Right lung (tissue), 5 donors: Measurements from ENCODE around the gene SHFL. TPM values are rescaled to one million over a fixed set of nuclear protein-coding genes. Genes with fewer than 3 reads are reported as not detected.

Experiments
- DNase-seq, 2 donors: peaks; one replicate each; pipeline ENCODE4 v3.0.0-alpha.2; 2013
- polyA plus RNA-seq, 5 donors: library from polyadenylated mRNA; unstranded; fragments of 120-200 nt; gene quantifications; one replicate each; pipeline versions ENCODE4 v1.2.1 to v1.2.3, GENCODE V29; 2013; ENCODE audit warnings: inconsistent platforms in 1 of 5, low replicate concordance in 1 of 5; ENCODE audit not compliant: insufficient read length in 5 of 5, insufficient read depth in 1 of 5

The SHFL gene
- polyA plus RNA-seq, 5 donors = 28.6 to 38.7 (median 36.3) TPM

DNA sequence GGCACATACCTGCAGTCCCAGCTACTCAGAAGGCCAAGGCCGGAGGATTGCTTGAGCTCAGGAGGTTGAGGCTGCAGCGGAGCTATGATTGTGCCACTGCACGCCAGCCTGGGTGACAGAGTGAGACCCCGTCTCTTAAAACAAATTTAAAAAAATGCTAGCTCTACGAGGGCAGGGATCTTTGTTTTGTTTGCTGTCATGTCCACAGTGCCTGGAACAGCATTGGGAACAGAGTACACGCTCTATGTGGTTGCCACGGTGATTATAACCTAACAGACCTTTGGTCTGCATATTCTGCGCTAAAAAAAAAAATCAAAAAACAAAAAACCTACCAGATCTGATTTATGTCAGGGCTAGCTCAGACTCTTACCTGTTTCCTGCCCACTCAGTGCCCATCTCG is 2.2 kb upstream of the SHFL start:
- no peak for DNase-seq

DNA sequence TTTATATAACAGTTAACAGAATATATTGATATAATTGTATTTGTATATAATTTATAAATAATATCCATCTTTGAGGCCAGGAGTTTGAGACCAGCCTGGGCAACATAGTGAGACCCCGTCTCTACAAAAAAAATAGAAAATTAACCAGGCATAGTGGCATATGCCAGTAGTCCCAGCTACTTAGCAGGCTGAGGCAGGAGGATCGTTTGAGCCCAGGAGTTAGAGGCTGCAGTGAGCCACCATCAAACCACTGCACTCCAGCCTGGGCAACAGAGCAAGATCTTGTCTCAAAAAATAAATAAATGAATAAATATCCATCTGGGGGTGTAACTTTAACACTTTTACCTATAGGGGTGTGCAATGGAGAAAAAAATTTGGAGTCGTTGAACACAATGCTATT is 1.3 kb upstream of the SHFL start:
- DNase-seq = no peak

DNA sequence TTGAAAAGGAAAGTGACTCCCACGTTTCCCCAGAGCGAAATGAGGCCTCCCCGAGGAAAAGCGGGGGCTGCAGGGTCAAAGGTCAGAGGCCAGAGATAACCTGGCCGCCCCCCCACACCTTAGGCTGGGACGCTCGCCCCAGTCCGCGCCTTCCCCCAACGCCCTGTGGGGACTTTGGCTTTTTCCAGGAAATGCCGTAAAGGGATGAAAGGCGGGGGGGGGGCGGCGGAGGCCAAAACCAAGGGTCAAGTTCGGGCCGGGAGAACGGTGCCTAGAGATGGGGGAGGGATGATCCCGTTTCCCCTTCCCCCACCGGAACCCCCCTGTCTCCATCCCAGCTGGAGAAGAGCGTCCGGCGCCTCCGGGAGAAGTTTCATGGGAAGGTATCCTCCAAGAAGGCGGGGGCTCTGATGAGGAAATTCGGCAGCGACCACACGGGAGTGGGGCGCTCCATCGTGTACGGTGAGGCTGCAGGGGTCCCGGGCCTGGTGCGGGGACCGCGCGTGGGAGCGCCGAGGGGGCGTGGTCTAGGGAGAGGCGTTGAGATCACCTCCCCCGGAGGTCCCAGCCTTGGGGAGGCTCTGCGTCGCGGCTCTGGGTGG is 575 bp downstream of the SHFL start:
- DNase-seq = peak in 1 of 2 donors; percentile 27

DNA sequence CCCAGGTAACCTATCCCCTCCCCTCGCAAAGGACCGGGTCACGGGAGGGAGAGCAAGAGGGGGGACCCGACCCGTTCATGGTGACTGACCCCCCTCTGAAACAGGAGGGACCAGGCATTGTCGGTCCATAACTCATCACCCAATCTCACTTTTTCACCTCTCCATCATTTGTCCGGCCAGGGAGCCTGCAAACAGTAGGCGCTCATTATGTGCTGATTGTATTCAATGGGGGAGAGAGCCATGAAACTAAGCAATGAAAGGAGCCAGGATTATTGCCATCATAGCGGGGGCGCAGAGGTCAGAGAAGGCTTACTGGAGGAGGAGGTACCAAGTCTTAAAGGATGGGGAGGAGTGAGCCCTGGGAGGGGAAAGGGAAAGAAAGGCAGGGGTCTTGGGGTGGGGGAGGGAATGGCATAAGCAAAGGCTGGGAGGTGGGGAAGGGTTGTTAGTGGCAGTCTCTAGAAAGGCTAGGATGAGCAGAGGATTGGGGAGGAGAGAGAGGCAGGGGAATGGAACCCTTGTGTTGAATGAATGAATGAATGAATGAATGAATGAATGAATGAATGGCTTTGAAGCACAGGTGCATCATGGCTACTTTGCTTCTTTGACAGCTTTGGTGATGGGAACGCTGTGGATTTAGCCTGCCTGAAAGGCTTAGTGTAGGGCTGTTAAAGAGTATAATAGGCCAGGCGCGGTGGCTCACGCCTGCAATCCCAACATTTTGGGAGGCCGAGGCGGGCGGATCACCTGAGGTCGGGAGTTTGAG is 1.4 kb downstream of the SHFL start:
- DNase-seq = no peak

DNA sequence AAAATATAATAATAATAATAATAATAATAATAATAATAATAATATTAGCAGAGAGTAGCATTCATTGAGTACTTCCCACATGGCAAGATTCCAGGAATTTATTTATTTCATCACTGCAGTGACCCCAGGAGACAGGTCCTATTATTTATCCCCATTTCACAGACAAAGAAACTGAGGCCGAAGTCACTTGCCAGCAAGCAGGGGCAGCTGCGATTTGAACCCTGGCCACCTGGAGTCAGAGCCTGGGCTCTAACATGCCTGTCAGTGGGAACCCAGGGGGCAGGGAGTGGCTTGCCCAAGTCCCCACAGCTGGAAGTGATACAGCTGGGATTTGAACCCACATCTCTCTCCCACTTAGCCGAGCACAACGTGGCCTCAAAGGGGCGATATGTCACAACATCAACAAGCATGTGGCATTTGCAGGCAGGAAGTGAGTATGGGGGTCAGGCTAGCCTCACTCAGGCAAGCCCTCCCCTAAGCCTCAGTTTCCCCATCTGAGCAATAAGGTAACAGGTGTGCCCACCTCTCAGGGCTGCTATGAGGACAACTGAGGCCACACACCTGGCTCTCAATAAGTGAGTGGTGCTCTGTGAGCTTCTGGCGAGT is 2.9 kb downstream of the SHFL start:
- no peak for DNase-seq

DNA sequence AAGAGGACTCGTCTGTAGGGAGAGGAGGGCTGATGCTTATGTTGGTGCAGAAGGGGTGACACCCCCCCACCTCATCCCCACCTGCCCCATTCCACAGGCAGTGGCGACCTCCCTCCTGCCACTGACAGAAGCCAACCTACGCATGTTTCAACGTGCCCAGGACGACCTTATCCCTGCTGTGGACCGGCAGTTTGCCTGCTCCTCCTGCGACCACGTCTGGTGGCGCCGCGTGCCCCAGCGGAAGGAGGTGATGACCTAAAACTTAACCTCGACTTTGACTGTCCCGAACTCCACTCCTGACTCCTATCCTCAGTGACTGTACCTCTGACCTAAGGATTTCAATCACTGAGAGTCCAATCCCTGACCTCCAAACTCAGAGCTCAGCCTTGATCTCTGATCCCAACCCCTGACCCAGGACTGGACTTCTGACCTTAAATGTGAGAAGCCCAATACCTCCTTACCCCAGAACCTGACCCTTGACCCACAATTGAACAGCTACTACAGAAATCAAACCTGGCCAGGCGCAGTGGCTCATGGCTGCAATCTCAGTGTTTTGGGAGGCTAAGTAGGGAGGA is 3.8 kb downstream of the SHFL start:
- no peak for DNase-seq

DNA sequence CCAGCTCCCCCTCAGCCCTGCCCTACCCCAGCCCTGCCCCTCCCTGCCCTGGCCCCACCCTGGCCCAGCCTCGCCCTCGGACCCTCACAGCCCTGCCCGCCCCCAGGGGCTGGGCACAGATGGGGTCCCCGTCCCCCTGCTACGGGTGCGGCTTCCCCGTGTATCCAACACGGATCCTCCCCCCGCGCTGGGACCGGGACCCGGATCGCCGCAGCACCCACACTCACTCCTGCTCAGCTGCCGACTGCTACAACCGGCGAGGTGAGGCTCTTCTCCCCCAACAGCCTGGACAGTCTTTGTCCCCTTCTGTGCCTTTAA is 5.2 kb downstream of the SHFL start:
- no peak for DNase-seq

DNA sequence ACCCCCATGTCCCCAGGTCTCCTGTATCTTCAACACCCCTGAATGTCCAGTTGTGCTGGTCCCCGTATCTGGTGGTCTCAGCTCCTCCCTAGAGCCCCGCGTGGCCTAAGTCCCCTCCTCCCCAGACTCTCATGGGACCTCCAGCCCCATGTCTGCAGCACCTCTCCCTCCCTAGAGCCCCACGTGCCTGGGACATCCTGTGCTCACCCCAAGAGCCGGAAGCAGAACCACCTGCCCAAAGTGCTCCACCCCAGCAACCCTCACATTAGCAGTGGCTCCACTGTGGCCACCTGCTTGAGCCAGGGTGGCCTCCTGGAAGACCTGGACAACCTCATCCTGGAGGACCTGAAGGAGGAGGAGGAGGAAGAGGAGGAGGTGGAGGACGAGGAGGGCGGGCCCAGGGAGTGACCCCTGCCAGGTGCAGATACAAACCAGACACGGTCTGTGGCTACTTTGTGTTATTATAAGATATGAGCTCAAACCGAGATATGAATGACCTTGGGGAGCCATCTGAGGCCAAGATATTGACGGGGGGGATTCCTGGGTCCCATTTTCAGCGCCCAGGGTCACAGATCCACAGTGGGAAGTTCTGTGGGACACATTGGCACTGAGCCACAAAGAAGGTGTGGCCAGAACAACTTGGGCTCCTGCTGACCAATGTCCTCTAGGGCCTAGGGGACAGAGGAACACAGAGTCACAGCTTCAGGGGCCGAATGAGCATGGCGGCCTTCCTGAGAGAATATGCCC is 6.0 kb downstream of the SHFL start:
- no peak for DNase-seq

DNA sequence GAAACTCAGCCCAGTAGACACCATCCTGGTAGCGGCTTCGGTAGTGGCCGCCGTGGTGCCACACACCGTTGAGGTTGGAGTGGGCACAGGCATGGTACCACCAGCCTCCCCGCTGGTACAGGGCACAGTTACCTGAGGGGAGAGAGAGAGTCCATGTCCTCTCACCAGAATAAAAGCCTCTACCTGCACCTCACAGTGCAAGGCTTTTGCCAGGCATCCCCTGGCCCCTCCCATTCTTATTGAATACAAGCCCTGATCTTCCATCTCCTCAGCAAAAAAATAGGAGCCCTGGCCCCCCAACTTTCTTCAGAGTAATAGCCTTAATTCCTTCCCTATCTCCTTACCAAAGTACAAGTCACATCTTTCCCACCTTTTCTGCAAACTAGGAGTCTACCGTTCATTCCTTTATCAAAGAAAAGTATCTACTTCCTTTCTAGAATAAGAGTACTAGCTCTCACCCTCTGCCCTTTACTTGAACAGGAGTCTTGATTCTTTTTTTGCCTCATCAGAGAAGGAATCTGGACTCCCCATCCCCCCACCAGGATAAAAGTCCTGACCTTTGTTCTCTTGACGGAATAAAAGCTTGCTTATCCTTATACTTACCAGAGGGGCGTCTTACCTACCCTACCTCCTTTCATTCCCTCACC is 6.7 kb downstream of the SHFL start:
- DNase-seq = no peak

DNA sequence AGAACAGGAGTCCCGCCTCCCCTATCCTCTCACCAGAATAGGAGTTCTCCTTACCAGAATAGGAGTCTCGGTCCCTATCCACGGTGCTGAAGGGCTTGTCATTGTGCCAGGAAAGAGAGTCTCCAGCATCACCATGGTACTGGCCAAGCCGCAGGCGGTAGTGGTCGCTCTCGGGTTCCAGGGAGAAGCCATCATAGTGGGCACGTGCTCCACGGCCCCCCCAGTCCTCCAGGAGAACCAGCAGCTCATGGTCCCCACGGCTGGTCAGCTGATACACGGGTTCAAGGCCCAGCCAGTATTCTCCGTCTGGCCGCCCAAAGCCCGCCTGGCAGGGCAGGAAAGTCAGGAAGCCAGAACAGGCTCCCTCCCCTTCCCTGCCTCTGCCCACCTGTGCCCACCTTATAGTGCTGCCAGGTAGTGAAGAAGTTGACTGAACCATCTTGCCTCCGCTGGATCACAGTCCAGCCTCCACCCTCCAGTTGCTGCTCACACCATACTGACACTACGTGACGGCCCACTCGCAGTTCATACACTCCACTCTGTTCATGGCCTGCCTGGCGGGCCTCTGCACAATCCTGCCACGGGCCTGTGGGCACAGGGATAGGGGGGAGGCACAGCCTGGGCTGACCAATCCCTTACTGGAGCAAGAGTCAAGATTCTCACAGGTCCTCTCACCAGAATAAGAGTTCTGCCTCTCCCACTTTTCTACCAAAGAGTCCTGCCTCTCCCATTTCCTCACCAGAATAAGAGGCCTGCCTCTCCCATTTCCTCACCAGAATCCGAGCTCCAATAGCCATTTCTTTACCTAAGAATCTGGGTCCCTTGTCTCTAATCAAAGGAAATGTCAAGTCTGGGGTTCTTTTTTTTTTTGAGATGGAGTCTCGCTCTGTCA is 7.4 kb downstream of the SHFL start:
- DNase-seq = no peak

DNA sequence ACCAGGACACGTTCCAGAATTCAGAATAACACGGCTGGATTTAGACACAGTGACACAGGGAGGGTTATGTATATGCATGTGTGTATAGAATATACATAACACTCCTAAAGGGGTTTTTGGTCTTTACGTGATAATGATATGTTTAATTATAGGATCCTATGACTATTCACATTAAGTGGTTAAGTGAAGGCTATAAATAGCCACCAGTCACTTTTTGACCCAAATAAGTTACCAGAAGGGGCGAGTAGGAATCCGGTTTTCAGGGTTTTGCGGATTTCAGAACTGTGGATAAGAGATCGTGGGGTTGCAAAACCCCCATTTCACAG is 9.5 kb downstream of the SHFL start:
- no peak for DNase-seq

DNA sequence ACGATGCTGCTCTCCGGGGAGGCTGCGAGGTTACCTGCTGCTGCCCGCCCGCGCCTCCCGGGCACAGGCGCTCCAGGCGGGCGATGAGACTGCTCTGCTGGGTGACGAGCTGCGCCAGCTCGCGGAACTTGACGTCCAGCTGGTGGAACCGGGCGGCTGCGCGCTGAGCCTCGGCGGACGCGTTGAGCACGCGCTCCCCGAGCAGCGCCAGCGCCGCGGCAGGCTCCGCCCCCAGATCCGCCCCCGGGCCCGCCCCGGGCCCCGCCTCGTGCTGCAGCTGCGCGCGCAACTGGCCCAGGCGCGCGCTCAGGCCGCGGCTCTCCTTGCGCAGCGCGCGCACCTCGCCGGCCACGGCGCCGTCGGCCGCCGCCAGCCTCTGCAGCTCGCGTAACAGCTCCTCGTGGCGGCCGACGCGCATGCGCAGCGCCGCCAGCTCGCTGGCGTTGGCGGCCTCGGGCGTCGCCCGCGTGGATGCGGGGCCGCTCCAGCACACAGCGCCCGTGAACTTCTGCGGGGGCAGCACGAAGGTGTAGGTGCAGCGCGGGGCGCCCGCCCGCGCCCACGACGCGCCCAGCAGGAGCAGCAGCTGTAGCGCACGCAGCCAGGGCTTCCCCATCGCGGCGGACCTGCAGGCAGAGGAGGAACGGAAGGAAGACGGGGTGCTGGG is 10.0 kb downstream of the SHFL start:
- peak; percentile 89 to 93 for DNase-seq

DNA sequence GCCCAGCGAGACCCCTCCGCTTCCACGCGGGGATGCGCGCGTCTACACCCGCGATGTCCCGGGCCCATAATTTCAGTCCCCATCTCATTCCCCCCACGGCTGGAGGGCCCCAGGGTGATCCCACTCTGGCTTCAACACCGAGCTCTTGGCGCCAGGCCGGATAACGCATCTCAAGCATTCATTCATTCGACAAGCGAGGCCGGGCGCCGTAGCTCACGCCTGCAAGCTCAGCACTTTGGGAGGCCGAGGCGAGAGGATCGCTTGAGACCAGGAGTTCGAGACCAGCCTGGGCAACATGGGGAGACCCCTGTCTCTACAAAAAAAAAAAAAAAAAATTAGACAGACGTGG is 10.5 kb downstream of the SHFL start:
- no peak for DNase-seq

DNA sequence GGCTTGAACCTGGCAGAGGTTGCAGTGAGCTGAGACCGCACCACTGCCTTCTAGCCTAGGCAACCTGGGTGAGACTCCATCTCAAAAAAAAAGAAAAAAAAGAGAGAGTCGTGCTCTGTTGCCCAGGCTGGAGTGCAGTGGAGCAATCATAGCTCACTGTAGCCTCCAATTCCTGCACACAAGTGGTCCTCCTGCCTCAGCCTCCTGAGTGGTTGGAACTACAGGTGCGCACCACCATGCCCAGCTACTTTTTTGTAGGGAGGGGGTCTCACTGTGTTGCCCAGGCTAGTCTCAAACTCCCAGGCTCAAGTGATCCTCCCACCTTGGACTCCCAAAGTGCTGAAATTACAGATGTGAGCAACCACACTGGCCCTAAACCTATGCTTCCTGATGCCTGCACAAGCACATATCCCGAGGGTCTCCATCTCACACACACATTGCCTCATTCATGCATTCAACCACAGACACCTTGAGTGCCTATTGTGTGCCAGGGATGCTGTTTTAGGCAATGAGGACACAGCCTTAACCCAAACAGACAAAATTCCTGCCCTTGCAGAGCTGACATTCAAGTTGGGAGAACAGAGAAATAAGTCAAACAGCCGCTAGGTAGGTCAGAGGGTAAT is 14.2 kb downstream of the SHFL start:
- DNase-seq = no peak

DNA sequence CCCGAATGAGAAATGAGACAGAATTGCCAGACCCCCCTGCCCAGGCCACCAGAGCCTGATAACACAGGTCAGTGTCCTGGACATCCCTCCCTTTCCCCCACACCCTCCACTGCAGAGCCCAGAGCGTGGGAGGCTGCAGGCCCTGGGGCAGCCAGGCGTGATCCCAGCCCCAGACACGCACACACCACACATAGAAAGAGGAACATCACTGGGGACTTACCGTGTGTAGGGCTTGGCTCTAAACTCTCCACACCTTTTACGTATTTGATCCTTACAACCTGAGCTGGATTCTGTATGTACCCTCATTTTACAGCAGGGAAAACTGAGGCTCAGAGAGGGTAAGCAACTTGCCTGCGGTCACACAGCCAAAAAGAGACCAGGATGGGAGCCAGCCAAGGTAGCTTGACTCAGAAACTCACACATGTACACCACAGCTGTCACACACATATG is 16.7 kb downstream of the SHFL start:
- DNase-seq = no peak

DNA sequence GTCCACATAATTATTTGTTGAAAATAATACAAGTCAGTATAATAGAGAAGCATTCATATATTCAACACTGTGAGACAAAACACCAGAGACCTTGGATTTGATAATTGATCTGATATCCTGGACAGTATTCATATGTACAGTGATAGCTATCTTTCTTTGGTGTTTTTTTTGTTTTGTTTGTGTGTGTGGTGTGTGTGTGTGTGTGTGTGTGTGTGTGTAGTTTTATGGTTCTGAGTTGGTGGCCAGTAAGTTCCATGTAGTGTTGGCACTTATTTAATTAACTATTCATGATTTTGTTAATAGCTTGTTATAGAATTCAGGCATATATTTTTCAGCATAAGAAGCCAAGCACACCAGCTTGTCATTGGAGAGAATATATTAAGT is 18.0 kb downstream of the SHFL start:
- DNase-seq = no peak

DNA sequence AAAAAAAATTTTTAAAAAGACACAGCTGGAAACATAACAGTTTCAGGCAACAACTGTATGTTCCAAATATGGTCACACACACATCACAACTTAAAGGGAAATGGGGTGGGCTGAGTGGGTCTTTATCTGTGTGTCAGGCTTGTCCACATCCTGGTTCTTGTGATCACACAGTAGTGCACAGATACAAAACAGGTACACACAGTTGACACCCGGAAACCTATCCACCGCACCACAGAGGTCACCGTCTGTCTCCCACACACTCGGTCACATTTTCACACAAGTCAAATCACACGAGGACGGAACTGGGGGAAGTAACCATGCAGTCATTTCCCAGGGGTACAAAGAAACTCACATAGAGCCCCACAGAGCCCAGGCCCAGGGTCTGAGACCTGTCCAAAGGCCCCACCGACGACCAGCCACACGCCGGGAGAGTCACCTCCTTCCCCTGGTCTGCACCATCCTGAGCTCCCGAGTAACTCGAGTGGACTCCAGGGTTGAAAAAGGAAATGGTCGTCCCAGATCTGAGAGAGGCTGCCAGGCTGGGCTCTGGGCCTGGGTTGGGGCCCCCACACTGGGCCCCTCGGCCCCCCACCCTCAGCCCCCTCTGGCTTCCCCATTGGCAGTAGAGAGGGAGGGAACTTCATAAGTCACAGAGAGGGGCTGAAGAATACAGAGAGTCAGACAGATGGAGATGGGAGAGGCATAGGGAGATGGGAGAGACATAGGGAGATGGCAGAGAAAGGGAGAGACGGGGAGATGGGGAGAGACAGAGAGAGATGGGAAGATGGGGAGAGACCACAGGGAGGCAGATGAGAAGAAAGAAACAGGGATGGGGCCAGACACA is 18.8 kb downstream of the SHFL start:
- DNase-seq = no peak

DNA sequence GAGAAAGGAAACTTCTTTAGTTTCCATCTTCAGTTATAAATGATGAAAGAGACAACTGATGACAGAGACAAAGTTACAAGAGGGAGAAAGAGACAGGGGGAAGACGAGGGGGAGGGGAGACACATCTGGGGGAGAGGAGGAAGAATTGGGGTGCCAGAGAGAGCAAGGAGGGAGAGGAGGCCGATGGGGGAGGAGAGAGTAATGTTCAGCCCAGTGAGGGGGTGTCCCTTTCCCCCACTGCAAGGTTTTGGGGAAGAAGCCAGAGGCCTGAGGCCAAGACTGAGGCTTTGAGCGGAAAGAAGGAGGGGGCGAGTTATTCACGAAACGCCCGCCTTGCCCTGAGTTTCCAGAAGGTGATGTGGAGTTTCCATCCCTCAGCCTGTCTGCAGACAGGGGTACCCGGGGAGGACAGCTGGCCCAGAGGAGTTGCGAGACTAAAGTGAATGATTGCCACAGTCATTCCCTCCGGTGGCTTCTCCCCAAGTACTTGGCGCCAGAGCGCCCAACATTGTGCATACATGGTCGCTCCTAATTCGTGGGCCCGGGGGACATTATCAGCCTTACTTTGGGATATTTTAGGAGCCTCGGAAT is 19.5 kb downstream of the SHFL start:
- no peak for DNase-seq
